T-helper 17 cell (primary cell): ENCODE results near the gene CINP. TPM values are rescaled to one million over a fixed set of nuclear protein-coding genes. Genes with fewer than 3 reads are reported as not detected.

Source experiments
- ATAC-seq: fragments of 150-1000 bp; cut with Tn5 transposase; 2 replicates; pipeline ENCODE4 v1.10.0; 2021; ENCODE audit warnings: mild to moderate bottlenecking, moderate library complexity
- DNase-seq, 3 donors: peaks; one replicate each; pipeline versions ENCODE4 v3.0.0 to v3.0.0-alpha.2; 2020 to 2021
- H3K9me3 ChIP-seq: one replicate; pipeline ENCODE4 v1.7.0; 2013; ENCODE audit warnings: low read length, mild to moderate bottlenecking; ENCODE audit not compliant: control insufficient read depth, poor library complexity, severe bottlenecking
- H3K27ac Mint-ChIP-seq: one replicate; pipeline ENCODE4 v1.8.0; 2022; ENCODE audit warnings: mild to moderate bottlenecking, moderate library complexity, mixed read lengths
- H3K27me3 Mint-ChIP-seq: one replicate; pipeline ENCODE4 v1.8.0; 2022; ENCODE audit warnings: mixed read lengths
- H3K36me3 Mint-ChIP-seq: one replicate; pipeline ENCODE4 v1.8.0; 2022; ENCODE audit warnings: low read depth, mixed read lengths
- H3K4me1 Mint-ChIP-seq: one replicate; pipeline ENCODE4 v1.8.0; 2022; ENCODE audit warnings: mild to moderate bottlenecking, mixed read lengths
- H3K4me3 Mint-ChIP-seq: one replicate; pipeline ENCODE4 v1.8.0; 2022; ENCODE audit warnings: mild to moderate bottlenecking, moderate library complexity, mixed read lengths
- total RNA-seq, 4 donors: library from RNA in 2 of 4; stranded (reverse) in 2 of 4; gene quantifications; one replicate each; pipeline ENCODE4 v1.2.3 and lab custom pipeline; 2022 to 2026

The CINP gene
- 10 to 100 TPM; 17.1 to 21.3 TPM for total RNA-seq
- 13.5 to 28.3 reads per million in 2 donors for total RNA-seq (lab: John Stamatoyannopoulos, UW)

DNA sequence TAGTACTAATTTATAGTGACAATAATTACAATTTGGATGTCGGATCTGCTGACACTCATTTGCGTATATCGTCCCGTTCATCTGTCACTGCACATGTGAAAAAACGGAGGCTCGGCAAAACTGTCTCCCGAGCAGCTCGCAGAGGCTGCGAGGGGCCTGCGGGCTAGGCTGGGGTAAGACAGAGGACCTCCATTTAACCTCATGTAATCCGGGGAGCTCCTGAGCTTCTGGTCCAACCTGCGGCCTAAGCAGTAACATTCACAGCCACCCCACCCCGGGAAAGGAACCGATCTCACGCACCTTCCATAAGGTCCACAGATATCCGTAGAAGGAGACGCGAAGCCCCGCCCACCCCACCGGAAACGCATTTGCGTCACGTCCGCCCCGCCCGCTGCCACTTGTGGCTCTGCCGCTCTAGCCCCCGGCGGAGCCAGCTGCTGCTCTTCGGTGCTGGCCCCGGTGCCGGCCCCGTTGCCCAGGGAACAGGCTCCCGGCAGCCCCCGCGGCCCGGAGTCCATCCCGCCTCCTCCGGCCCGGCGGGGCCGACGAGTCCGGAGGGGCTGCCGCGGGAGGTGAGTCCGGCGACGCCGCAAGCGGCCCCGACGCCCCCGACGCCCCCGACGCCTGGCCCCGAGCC, at the start of gene CINP, which contains the start of gene TECPR2:
CINP (minus strand) TSS at position 346 of the 637 bp plus-strand sequence; CDS start at position 307, 39 bp downstream.
TECPR2 (plus strand) TSS at position 397 of the 637 bp plus-strand sequence. CDS start 13,781 bp downstream, outside the sequence.
- H3K9me3 ChIP-seq = no peaks in the 10 kb centered on the region
- Mint-ChIP-seq H3K4me3 (peak within 1 kb of the TSS; percentile 96), H3K36me3 (no peaks in the 10 kb centered on the region), H3K27me3 (no peaks in the 10 kb centered on the region), H3K27ac (no peak within 1 kb of the TSS), H3K4me1 (peaks cover 23% of the 10 kb centered on the region)
- ATAC-seq = peak; percentile 94
- peak; percentile 92 to 96 (median 93) for DNase-seq

DNA sequence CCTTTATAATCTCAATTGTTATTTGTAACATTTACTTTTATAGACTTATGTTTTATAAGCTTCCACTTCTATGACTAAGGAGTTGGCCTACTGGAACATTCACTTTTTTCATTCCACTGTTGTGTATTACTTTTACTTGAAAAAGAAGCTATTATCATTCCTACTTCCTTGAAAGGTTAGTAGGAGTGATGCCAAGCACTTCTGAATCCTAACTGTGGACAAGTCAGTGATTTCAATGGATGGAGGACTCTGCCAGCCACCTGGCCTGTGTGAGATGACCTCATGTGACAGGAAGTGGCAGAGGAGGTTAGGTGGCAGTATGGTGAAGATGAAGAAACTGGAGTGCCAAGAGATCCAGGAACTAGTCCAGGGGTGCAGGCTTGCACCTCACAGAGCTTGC, 46.0 kb upstream of the CINP start:
- Mint-ChIP-seq H3K4me1 (peaks cover 4% of the 10 kb centered on the region), H3K27me3 (no peaks in the 10 kb centered on the region), H3K4me3 (no peak overlapping the region), H3K36me3 (no peaks in the 10 kb centered on the region), H3K27ac (peak overlapping the region; percentile 5)
- no peak for DNase-seq
- no peaks in the 10 kb centered on the region for H3K9me3 ChIP-seq
- ATAC-seq = no peak

DNA sequence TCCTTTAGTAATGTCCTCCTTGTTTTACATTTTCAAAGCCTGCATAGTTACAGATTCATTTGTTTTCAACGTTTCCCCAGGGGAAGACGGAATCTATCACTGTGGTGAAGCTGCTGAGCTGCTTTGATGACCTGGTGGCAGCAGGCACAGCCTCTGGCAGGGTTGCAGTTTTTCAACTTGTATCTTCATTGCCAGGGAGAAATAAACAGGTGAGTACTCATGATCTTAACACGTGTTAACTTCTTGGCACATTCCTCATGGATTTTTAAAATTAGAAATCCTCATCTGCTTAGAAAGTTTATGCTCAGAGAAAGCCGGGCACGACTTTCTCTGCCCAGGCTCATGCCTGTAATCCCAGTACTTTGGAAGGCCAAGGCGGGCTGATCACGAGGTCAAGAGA, 44.6 kb upstream of the CINP start:
- no peaks in the 10 kb centered on the region for H3K9me3 ChIP-seq
- H3K27me3 Mint-ChIP-seq = no peaks in the 10 kb centered on the region
- DNase-seq (no peak), ATAC-seq (no peak)
- H3K4me1 Mint-ChIP-seq = peaks cover 4% of the 10 kb centered on the region
- peaks cover 5% of the 10 kb centered on the region for H3K36me3 Mint-ChIP-seq
- H3K4me3 Mint-ChIP-seq = no peak overlapping the region
- H3K27ac Mint-ChIP-seq = no peak overlapping the region

DNA sequence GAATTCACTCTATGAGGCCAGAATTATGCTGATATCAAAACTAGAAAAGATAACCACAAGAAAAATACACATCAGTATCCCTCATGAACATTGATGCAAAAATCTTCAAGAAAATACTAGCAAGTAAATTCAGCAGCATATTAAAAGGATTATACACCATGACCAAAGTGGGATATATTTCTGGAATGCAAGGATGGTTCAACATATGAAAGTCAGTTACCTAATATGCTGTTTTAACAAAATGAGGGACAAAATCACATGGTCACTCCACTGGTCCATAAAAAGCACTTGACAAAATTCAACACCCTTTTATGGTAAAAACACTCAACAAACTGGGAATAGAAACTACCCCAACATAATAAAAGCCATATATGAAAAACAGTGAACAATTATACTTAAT, 40.3 kb upstream of the CINP start:
- DNase-seq = no peak
- H3K27me3 Mint-ChIP-seq = no peaks in the 10 kb centered on the region
- no peak overlapping the region for H3K4me3 Mint-ChIP-seq
- ATAC-seq = no peak
- no peak overlapping the region for H3K27ac Mint-ChIP-seq
- peaks cover 6% of the 10 kb centered on the region for H3K36me3 Mint-ChIP-seq
- H3K4me1 Mint-ChIP-seq = peaks cover 2% of the 10 kb centered on the region
- H3K9me3 ChIP-seq = peaks cover 3% of the 10 kb centered on the region

DNA sequence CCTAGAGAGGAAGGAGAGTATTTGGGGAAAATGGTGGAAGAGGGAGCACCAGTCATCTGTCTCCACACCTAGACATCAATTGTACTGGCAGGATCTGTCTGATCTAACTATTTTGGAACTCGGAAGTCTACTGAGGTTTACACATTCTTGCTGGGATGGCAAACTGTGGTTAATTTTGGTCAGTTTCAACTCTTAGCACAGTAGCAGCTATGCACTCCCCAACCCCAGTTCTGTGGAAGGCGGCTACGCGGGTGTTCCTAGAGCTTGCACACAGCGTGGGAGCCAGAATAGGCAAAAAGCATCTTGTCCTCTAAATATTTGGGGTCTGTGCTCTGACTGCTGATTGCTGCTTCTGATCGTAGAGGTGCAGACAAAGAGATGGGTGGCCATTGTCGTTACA, 33.8 kb upstream of the CINP start:
- no peak overlapping the region for H3K27ac Mint-ChIP-seq
- ATAC-seq (no peak), DNase-seq (no peak)
- H3K36me3 Mint-ChIP-seq = peaks cover 2% of the 10 kb centered on the region
- H3K9me3 ChIP-seq = peaks cover 3% of the 10 kb centered on the region
- no peak overlapping the region for H3K4me3 Mint-ChIP-seq
- no peaks in the 10 kb centered on the region for H3K27me3 Mint-ChIP-seq
- H3K4me1 Mint-ChIP-seq = peaks cover 12% of the 10 kb centered on the region

DNA sequence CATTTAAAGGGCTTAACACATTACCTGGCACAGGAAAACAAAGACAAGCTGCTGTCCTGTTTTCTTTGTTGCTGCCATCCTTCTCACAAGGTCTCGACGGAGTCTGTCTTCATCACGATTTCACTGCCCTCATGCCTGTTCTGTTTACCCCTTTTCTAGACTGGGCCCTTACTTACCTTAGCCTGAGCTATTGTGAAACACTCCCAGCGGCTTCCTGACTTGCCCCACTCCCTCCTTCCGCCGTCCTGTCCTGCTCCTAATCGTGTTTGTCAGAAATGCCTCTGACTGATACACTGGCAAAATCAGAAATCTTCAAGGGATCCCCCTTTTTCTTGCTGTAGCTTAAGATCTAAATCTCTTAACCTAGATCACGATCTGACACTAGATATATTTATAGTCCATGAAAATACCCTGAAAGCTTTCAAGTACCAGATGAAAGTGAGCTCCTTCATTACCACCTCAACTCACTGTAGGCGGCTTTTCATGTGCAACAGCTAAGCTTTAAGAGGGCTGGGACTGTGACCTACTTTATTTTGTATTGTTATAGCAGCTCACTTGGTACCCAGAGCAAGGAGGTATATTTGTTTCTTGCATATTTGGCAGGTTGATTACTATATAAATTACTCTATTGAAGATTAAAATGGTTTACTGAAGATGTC, 32.2 kb upstream of the CINP start:
- peaks cover 12% of the 10 kb centered on the region for H3K4me1 Mint-ChIP-seq
- DNase-seq (no peak), ATAC-seq (peak; percentile 97)
- peak overlapping the region; percentile 83 for H3K4me3 Mint-ChIP-seq
- H3K27me3 Mint-ChIP-seq = no peaks in the 10 kb centered on the region
- peak overlapping the region; percentile 97 for H3K27ac Mint-ChIP-seq
- peaks cover 3% of the 10 kb centered on the region for H3K9me3 ChIP-seq
- H3K36me3 Mint-ChIP-seq = peaks cover 2% of the 10 kb centered on the region

DNA sequence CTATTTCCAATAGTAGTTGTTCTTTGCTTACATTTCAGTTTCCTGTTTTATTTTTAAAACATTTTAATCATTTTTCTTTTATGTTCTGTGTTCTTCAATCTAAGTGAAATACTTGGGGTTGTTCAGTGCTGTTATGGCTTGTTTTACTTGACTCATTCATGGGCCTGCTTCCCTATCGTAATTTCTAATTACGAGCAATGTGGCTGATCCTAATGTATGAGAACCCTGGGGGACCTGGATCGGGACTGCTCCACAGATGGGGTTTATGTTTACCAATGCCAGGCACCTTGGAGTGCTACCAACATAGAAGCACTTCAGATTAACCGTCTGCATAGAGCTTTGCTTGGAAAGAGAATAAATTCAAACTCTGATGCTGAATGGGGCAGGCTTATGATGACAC, 29.8 kb upstream of the CINP start:
- no peak overlapping the region for H3K4me3 Mint-ChIP-seq
- no peaks in the 10 kb centered on the region for H3K9me3 ChIP-seq
- H3K36me3 Mint-ChIP-seq = peaks cover 2% of the 10 kb centered on the region
- no peak overlapping the region for H3K27ac Mint-ChIP-seq
- H3K4me1 Mint-ChIP-seq = peaks cover 13% of the 10 kb centered on the region
- DNase-seq = no peak
- ATAC-seq = no peak
- H3K27me3 Mint-ChIP-seq = no peaks in the 10 kb centered on the region

DNA sequence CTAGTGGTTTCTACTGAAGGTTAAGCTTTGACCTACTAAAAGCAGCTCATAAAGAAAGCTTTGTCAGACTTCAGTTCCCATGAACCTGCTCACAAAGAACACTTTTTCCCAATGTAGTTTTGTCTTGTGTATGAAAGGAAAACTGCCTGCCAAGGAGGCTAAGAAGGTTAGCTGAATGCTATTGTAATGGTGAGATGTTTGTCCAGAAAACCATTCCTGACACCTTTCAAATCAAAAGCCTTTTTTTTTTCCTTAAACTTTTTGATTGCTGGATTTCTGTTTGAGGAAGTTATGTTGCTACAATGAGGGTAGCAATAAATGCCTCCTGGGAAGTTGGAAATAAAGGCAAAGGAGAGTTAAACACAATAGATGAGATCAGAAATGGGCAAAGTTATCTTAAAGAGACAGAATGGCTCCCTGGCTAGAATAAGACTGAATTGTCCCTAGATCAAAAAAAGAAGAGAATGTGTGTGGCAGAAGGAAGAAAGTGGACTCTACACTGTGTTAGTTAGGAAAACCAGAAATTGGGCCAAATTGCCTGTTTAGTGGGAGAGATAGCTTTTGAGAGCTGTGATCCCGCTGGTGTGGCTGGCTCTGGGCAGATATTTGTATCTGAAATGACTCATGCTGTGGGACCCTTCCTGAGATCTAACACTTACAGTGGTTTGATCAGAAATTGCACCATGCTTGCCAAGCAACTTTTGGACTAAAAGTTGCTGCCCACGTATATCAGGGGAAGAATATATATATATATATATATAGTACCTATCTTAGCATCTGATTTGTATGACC, 27.6 kb upstream of the CINP start:
- peaks cover 13% of the 10 kb centered on the region for H3K4me1 Mint-ChIP-seq

DNA sequence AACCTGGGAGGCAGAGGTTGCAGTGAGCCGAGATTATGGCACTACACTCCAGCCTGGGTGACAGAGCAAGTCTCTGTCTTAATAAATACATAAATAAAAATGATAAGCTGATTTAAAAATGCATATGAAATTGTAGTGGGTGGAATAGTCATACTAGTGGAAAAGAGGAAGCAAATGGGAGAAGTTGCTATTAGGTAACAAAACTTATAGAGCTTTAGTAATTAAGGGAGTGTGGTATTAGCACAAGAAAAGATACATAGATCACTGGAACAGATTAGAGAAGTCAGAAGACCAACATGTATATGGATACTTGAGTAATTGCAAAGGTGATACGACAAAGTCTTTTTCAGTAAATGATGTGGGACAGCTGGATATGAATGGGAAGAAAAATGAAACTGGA, 26.6 kb upstream of the CINP start:
- Mint-ChIP-seq H3K36me3 (peaks cover 2% of the 10 kb centered on the region), H3K4me3 (no peak overlapping the region), H3K27me3 (no peaks in the 10 kb centered on the region), H3K4me1 (peaks cover 9% of the 10 kb centered on the region), H3K27ac (no peak overlapping the region)
- H3K9me3 ChIP-seq = no peaks in the 10 kb centered on the region
- DNase-seq = no peak
- ATAC-seq = no peak

More for the DNA sequence above, 27.6 kb upstream of the CINP start:
- H3K9me3 ChIP-seq = no peaks in the 10 kb centered on the region
- Mint-ChIP-seq H3K27me3 (no peaks in the 10 kb centered on the region), H3K36me3 (peaks cover 2% of the 10 kb centered on the region), H3K4me3 (no peak overlapping the region), H3K27ac (peak overlapping the region; percentile 30)
- ATAC-seq (no peak), DNase-seq (no peak)

DNA sequence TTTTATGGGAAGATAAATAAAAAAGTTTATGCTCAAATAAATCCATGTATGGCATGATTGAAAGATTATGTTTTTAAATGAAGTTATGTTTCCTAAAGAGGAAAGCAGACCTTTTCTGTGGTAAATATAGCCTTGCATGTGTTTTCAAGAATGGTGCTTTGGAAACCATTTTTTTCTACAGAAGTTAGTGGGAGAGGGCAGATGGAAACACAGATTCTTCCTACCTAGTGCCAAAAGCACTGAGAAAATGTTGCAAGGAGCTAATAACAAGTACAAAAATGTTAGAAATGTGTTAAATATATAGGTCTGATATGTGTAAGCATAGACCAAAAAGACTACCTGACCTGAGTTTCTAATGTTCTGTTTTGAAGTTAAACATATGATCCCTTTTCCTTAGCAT, 24.4 kb upstream of the CINP start:
- DNase-seq = no peak
- no peaks in the 10 kb centered on the region for H3K27me3 Mint-ChIP-seq
- H3K4me1 Mint-ChIP-seq = peaks cover 2% of the 10 kb centered on the region
- H3K4me3 Mint-ChIP-seq = no peak overlapping the region
- no peak for ATAC-seq
- no peaks in the 10 kb centered on the region for H3K36me3 Mint-ChIP-seq
- H3K9me3 ChIP-seq = no peaks in the 10 kb centered on the region
- H3K27ac Mint-ChIP-seq = no peak overlapping the region

DNA sequence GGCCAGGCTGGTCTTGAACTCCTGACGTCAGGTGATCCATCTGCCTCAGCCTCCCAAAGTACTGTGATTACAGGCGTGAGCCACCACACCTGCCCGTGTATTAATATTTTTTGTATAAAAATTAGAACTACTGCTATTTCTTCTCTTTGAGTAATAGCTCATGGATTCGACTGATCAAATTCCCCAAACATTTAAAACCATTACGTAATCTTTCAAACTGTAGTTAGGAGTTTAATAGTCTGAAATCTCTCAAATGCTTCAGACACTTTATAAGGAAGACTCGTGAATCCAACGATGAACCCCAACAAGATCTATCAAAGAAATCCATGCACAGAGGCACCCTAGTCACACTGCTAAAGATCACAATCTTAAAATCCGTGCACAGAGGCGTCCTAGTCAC, 16.1 kb upstream of the CINP start:
- no peak for DNase-seq
- H3K4me3 Mint-ChIP-seq = no peak overlapping the region
- H3K27me3 Mint-ChIP-seq = no peaks in the 10 kb centered on the region
- no peak overlapping the region for H3K27ac Mint-ChIP-seq
- no peaks in the 10 kb centered on the region for H3K9me3 ChIP-seq
- H3K4me1 Mint-ChIP-seq = peaks cover 6% of the 10 kb centered on the region
- ATAC-seq = no peak
- peaks cover 3% of the 10 kb centered on the region for H3K36me3 Mint-ChIP-seq

DNA sequence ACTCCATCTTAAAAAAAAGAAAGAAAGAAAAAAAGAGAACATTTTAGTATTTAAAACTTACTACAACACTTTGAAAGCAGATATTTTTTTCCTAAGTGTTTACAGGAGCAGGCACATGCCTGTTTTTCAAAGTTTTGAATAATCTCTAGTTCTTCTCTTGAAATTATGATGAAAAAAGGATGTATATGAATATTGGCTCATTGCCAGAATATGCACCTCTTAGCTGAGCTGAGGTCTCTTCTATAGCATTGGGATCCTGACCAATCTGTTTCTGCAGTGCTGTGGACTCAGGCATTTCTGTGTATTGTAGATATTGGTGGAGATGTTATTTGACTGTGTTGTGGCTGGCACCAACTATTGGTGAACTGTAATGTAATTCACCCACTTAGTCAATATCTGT, 15.0 kb upstream of the CINP start:
- peak overlapping the region; percentile 37 for H3K27ac Mint-ChIP-seq
- no peak for ATAC-seq
- H3K36me3 Mint-ChIP-seq = peaks cover 3% of the 10 kb centered on the region
- H3K9me3 ChIP-seq = no peaks in the 10 kb centered on the region
- no peaks in the 10 kb centered on the region for H3K27me3 Mint-ChIP-seq
- no peak for DNase-seq
- peaks cover 6% of the 10 kb centered on the region for H3K4me1 Mint-ChIP-seq
- H3K4me3 Mint-ChIP-seq = no peak overlapping the region

DNA sequence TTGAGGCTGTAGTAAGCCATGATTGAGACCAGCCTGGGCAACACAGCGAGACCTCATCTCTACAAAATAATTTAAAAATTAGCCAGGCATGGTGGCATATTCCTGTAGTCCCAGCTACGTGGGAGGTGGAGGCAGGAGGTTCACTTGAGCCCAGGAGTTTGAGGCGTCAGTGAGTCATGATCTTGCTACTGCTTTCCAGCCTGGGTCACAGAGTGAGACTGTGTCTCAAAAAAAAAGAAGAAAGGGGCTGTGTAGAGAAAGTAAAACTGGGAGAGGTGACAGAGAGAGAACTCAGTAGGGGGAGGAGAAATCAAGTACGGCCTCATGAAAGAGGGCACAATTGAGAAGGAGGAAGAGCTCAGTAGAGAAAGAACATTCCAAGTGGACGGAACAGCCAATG, 12.4 kb upstream of the CINP start:
- ATAC-seq (no peak), DNase-seq (no peak)
- H3K27ac Mint-ChIP-seq = peak overlapping the region; percentile 43
- H3K4me1 Mint-ChIP-seq = peaks cover 10% of the 10 kb centered on the region
- H3K27me3 Mint-ChIP-seq = no peaks in the 10 kb centered on the region
- H3K36me3 Mint-ChIP-seq = peaks cover 3% of the 10 kb centered on the region
- no peak overlapping the region for H3K4me3 Mint-ChIP-seq
- no peaks in the 10 kb centered on the region for H3K9me3 ChIP-seq
